ENCODE data around the gene CSTA.
"Not testable (repeated sequence)": the region's sequence is repeated elsewhere in the genome, so short reads cannot be mapped to it uniquely, and the experiment has no call there.

Gene CSTA

DNA sequence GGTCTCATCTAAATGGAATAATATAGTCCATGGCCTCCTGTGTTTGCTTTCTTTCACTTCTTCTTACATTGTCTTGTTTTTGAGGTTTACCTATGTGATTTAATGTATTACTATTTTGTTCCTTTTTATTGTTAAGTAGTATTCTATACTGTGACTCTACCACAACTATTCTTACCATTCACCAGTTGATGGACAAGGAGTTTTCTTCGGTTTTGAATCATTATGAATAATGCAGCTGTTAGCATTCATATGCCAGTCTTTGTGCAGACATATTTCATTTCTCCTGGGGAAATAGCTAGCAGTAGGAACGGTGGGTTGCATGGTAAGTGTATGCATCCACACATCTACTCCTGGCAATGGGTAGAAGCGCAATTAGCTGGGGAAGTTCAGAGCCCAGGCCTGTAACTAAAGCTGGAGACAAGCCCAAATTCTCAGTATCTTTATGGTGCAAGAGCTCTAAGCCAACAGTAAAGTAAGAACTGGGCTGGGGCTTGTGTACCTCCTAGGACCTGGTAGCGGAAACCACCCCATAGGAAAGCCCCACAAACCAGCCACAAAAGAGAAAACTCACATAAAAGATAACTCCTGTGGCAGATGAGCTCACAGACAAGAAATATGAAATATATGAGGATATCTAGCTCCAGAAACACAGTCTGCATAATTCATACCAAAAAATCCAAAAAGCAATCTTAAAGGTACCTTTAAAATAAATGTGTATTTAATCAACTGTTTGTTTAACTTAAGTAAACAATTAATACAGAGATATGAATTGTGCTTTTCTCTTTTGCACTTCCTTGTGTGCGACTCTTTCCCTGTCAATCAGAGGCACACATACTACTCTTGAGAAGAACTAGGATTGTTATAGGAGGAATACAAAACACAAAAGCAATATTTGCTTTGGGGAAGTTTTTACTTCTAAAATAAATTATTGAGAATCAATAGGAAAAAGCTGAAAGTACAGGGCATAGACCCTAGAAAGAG, 2.7 kb upstream of the CSTA start:
- no peak for DNase-seq

DNA sequence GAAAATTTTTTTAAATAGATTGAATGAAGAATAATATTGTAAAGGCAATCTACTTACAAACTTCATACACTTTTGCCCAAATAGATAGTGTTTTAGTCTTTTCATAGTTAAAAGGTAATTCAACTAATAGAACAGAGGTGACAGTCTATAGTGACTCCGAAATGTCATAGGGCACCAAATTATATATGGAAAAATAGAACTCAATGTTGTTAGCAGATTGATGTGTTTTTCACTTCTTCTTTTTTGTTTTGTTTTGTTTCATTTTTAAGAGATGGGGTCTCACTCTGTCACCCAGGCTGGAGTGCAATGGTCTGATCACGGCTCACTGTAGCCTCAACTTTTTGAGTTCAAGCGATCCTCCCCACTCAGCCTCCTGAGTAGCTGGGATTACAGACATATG, 721 bp downstream of the CSTA start:
- no peak for DNase-seq

GRCh38 chr3:122331886-122332285, 6.8 kb downstream of the CSTA start:
- no peak for DNase-seq

- no peak for DNase-seq
These were observed 7.5 kb downstream of the CSTA start for GRCh38 chr3:122332551-122332950.

GRCh38 chr3:122342803-122343202, 17.8 kb downstream of the CSTA start:
- no peak for DNase-seq

DNA sequence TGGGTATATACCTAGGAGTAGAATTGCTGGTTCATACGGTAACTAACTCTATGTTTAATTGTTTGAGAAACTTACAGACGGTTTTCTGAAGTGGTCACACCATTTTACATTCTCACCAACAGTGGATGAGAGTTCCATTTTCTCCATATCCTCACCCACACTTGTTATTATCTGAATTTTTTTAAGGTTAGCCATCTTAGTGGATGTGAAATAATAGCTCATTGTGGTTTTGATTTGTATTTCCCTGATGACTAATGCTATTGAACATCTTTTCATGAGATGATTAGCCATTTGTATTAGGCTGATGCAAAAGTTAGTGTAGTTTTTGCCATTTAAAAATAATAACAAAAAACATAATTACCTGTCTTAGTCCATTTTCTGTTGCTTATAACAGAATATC, 18.6 kb downstream of the CSTA start:
- DNase-seq = no peak

DNA sequence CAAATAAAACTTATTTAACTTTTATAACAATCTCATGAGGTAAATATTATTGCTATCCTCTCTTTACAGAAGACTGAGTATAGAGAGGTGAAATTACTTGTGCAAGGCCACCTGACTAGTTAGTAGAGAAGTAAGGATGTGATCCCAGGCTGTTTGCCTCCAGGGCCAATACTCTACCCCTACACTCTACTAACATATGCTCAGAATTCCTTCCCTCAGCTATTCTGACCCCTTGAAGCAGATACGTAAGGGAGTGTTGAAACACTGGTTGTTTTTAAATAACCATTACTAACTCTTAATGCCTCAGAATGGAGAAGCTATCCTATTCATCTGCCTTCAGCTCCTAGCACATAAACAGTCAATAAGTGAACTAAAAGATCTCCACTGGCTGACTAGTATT, 24.1 kb downstream of the CSTA start:
- no peak for DNase-seq

DNA sequence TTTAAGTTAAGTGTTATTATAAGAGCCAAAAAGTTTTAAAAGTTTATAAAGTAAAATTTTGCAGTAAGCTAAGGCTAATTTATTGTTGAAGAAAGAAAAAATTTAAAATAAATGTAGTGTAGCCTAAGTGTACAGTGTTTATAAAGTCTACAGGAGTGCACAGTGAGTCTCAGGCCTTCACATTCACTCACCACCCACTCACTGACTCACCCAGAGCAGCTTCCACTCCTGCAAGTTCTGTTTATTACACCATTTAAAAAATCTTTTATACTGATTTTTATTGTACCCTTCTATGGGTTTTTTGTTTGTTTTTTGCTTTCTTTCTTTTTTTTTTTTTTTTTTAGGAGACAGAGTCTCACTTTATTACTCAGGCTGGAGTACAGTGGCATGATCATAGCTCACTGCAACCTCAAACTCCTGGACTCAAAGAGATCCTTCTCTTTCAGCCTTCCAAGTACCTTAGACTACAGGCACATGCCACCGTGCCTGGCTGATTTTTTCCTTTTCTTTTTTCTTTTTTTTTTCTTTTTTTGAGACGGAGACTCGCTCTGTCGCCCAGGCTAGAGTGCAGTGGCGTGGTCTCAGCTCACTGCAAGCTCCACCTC, 25.9 kb downstream of the CSTA start:
- no peak for DNase-seq

DNA sequence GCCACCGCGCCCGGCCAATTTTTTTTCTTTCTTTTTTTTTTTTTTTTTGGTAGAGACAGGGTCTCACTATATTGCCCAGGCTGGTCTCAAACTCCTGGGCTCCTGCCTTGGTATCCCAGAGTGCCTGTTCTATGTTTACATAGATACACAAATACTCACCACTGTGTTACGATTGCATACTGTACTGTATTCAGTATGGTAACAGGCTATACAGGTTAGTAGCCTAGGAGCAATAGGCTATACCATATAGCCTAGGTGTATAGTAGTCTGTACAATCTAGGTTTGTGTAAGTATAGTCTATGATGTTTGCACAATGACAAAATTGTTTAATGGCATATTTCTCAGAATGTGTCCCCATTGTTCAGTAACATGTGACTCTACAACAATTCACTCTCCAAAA, 26.6 kb downstream of the CSTA start:
- no peak for DNase-seq

GRCh38 chr3:122353215-122353614, 28.2 kb downstream of the CSTA start:
- no peak for DNase-seq

DNA sequence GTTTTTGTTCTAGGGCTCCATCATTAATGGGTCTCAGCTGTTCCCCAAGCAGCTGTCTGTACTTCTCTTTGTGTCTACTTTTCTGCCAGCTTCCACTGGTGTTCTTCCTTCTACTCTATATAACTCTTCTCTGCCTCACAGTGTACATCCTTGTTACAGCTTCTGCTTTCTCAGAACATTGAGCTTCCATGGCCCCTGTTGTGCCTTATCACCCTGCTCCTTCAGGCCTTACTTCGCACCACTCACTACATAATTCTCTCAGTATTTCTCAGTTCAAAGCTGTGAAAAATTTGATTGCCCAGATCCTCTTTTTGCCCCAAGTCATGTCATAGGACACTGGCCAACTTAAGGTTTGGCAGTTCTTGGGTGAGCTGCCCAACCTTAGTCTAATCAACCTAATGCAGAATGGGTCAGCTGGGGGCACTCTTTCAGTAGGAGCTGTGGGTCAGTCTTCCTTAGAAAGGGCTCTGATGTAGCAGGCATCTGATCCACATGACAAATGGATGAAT, 28.9 kb downstream of the CSTA start:
- DNase-seq = no peak

DNA sequence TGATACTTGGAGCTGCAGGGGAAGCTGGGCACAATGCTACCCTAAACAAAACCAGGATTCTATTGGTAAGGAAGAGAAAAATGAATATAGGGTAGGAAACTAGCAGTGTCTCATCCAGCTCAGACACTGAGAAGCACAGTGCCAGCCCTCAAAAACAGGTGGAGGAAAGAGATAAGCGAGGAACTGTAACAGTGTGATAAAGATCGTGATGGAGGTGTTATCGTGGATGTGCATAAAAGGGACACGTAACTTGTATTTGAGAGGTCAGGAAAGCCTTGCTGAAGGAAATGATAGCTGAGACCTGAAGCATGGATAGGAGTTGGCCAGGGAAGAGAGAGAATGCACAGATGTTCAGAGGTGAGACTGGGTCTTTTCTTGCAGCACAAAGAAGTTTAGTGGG, 30.6 kb downstream of the CSTA start:
- no peak for DNase-seq

GRCh38 chr3:122356402-122356801, 31.4 kb downstream of the CSTA start:
- DNase-seq = no peak

GRCh38 chr3:122357828-122358702, 33.0 kb downstream of the CSTA start:
- no peak for DNase-seq

- no peak for DNase-seq
These were observed 33.6 kb downstream of the CSTA start for GRCh38 chr3:122358703-122359032.

GRCh38 chr3:122362026-122362425, 37.0 kb downstream of the CSTA start:
- no peak for DNase-seq

DNA sequence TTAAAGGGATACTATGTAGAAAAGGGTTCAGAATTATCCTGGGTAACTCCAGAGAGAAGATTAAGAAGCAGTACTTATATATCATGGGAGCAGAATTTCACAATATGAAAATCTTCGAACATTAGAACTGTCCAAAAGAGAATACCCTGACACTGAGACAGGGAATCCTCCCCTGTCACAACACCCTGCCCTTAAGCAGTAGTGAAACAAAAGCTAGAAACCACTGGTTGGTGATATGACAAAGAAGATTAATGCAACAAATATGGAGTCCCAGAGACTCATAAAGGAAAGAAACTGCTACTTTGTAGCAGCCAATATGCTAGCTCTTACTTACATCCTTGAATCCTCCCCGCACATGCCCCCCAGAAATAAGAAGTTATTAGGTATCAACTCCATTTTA, 39.4 kb downstream of the CSTA start:
- no peak for DNase-seq

DNA sequence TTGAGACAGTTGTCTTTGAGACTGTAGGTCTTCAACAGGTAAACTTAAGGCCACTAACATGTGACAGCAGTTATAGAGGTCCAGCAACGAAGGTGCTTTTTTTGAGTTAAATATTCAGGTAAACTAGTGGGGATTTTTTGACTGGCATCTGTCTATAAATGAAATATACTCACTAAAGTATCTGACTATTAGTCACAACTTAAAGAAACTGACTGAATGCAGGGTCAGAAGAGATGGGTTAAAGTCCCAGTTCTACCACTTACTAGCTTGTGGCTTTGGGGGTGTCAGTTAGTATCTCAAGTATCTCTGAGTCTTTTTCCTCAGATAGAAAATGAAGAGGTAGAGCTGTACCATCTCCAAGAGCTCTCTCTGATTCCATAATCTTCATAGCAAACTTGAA, 40.0 kb downstream of the CSTA start:
- DNase-seq = no peak

DNA sequence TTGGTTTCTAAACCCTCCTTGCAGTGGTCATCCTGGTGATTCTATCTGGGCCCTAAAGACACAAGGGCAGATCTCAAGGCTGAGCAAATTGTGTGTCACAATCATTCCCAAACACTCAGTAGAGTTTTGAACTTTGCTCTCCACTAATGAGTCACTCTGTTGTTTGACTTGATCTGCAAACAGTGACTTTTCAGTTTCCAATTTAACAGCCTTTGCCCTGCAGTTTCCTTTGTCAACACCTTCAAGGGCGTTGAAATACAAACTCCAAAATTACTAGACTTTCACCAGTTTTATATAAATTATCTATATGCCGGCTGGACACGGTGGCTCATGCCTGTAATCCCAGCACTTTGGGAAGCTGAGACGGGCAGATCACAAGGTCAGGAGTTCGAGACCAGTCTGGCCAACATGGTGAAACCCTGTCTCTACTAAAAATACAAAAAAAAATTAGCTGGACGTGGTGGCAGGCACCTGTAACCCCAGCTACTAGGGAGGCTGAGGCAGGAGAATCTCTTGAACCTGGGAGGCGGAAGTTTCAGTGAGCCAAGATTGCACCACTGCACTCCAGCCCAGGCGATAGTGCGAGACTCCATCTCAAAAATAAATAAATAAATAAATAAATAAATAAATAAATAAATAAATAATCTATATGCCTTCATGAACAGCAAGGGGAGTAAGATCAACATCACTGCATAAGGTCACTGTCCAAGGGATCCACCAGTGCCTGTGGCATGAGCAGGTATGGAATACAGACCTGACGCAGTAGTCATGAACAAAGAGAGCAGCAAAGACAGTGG, 40.7 kb downstream of the CSTA start:
- not testable (repeated sequence) for DNase-seq

DNA sequence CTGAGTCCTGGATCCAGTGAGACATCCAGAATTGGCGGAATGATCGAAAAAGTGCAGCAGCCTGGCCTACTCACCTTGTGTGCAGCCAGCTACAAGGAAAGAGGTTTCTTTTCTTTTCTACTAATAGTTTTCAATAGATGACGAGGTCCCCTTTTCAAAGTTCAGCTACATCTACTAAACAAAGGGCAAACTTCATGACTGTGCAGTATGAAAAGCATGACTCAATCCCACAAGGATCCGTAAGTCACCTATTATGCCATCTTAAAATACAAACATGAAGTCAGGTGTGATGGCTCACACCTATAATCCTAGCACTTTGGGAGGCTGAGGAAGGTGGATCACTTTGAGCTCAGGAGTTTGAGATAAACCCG, 41.3 kb downstream of the CSTA start:
- no peak for DNase-seq

GRCh38 chr3:122374034-122374433, 49.0 kb downstream of the CSTA start:
- no peak for DNase-seq

DNA sequence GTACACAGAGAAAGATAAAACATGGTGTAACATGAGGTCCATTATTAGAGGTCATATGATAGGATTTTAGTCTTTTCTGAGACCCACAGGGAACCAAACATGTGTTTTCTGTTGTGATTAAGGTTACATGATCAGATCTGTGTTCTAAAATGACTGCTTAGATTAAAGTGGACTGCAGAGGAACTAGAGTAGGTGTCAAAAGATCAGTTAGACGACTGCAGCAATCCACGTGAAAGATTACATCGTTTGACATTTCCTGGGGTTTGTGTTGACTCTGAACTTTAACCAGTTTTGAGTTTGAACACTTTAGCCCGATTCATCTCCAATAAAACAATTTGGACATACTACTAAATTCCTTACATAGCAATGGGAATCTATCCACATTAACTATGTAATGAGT, 52.9 kb downstream of the CSTA start:
- DNase-seq = no peak
